MCF 10A (cell line): Measurements from ENCODE around the gene CLNK. TPM values are rescaled to one million over a fixed set of nuclear protein-coding genes. Genes with fewer than 3 reads are reported as not detected.

Source experiments
- BruUV-seq: library from RNA; stranded (reverse); fragments of 400-500 nt; replicated peaks from 2 replicates; lab custom pipeline; 2021; lab: Mats Ljungman, UMichigan
- CTCF ChIA-PET: fragments of 300-600 bp; sonication (Branson Sonifier 250); formaldehyde crosslinking; extraction: SDS; loops from one replicate; lab custom pipeline; 2021; ENCODE audit warnings: antibody characterized with exemption, inconsistent platforms; lab: Yijun Ruan, JAX
- POLR2A ChIA-PET: fragments of 300-600, 350-650 bp; sonication (Branson Sonifier 250); formaldehyde crosslinking; extraction: SDS; loops from one replicate; lab custom pipeline; 2020; ENCODE audit warnings: antibody characterized with exemption, inconsistent platforms; lab: Yijun Ruan, JAX
- DNase-seq: peaks from one replicate; pipeline ENCODE4 v3.0.0-alpha.2; 2018; ENCODE audit not compliant: unreplicated experiment
- H3K27ac Mint-ChIP-seq: one replicate; pipeline ENCODE4 v1.8.0; 2022; ENCODE audit warnings: mild to moderate bottlenecking, low read depth, mixed read lengths; ENCODE audit not compliant: unreplicated experiment
- H3K27me3 Mint-ChIP-seq: one replicate; pipeline ENCODE4 v1.8.0; 2022; ENCODE audit warnings: mixed read lengths; ENCODE audit not compliant: insufficient read depth, unreplicated experiment
- H3K36me3 Mint-ChIP-seq: one replicate; pipeline ENCODE4 v1.8.0; 2022; ENCODE audit warnings: mild to moderate bottlenecking, moderate library complexity, mixed read lengths; ENCODE audit not compliant: insufficient read depth, unreplicated experiment
- H3K4me1 Mint-ChIP-seq: one replicate; pipeline ENCODE4 v1.8.0; 2022; ENCODE audit warnings: mixed read lengths; ENCODE audit not compliant: insufficient read depth, unreplicated experiment
- H3K4me3 Mint-ChIP-seq: one replicate; pipeline ENCODE4 v1.8.0; 2022; ENCODE audit warnings: mild to moderate bottlenecking, moderate library complexity, mixed read lengths; ENCODE audit not compliant: unreplicated experiment
- H3K9me3 Mint-ChIP-seq: one replicate; pipeline ENCODE4 v1.8.0; 2022; ENCODE audit warnings: mixed read lengths; ENCODE audit not compliant: unreplicated experiment
- intact Hi-C: fragments of 100-400 bp; cut with micrococcal nuclease; formaldehyde crosslinking; loops from 2 replicates; pipeline ENCODE4 v1.14.1; 2022
- total RNA-seq: library from RNA; stranded (reverse); gene quantifications from 2 replicates; pipeline ENCODE4 v1.2.3, GENCODE V29; 2022
- TF ChIP-seq, protein P1 (sequence below): fragments of 200-600 bp; IDR thresholded peaks from one replicate; pipeline ENCODE4 v1.8.0; 2022; ENCODE audit warnings: antibody characterized with exemption, mild to moderate bottlenecking; ENCODE audit not compliant: unreplicated experiment

CLNK gene
- total RNA-seq, 1 experiment from 2014 or later: not detected

- peaks cover 13% of the 10 kb centered on the region for H3K4me1 Mint-ChIP-seq
- intact Hi-C loops: no loop called here
- DNase-seq: no peak
- no peak overlapping the region for H3K4me3 Mint-ChIP-seq
- no peak overlapping the region for H3K27ac Mint-ChIP-seq
- CTCF ChIA-PET: no interaction called here
- H3K9me3 Mint-ChIP-seq: no peaks in the 10 kb centered on the region
- H3K36me3 Mint-ChIP-seq: no peaks in the 10 kb centered on the region
- TF ChIP-seq, protein P1, sequence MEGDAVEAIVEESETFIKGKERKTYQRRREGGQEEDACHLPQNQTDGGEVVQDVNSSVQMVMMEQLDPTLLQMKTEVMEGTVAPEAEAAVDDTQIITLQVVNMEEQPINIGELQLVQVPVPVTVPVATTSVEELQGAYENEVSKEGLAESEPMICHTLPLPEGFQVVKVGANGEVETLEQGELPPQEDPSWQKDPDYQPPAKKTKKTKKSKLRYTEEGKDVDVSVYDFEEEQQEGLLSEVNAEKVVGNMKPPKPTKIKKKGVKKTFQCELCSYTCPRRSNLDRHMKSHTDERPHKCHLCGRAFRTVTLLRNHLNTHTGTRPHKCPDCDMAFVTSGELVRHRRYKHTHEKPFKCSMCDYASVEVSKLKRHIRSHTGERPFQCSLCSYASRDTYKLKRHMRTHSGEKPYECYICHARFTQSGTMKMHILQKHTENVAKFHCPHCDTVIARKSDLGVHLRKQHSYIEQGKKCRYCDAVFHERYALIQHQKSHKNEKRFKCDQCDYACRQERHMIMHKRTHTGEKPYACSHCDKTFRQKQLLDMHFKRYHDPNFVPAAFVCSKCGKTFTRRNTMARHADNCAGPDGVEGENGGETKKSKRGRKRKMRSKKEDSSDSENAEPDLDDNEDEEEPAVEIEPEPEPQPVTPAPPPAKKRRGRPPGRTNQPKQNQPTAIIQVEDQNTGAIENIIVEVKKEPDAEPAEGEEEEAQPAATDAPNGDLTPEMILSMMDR: no peak
- POLR2A ChIA-PET: no interaction called here
- no TSS peak for BruUV-seq
- no peaks in the 10 kb centered on the region for H3K27me3 Mint-ChIP-seq
Observed at GRCh38 chr4:10534820-10535219, 149.7 kb downstream of the CLNK start.

DNA sequence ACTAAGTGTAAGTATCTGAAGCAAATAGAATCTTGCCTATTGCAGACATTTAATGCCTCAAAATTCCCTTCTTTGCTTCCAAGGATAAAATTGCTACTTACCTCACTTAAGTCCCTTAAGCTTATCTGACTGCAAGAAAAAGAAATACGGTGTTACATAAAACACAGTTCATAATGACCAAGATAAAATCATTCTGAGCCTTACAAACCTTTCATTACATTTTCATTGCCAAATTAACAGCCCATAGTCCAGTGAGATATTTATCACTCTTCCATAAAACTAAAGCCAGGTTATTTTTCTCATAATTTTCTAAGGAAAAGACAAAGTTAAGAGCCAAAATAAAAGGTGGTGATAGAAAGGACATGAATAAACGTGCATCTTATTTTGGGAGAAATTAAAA, 152.4 kb downstream of the CLNK start:
- Mint-ChIP-seq H3K27ac (no peak overlapping the region), H3K4me3 (no peak overlapping the region), H3K4me1 (peaks cover 25% of the 10 kb centered on the region), H3K36me3 (no peaks in the 10 kb centered on the region), H3K27me3 (no peaks in the 10 kb centered on the region), H3K9me3 (no peaks in the 10 kb centered on the region)
- ChIA-PET POLR2A (no interaction called here), CTCF (interaction anchor here (1.4 kb wide), 1 partner anchor 17 kb away, joined by 4 read pairs; no protein-coding TSS in a partner anchor)
- TF ChIP-seq, protein P1: no peak
- BruUV-seq: no TSS peak
- intact Hi-C loops: no loop called here
- no peak for DNase-seq

DNA sequence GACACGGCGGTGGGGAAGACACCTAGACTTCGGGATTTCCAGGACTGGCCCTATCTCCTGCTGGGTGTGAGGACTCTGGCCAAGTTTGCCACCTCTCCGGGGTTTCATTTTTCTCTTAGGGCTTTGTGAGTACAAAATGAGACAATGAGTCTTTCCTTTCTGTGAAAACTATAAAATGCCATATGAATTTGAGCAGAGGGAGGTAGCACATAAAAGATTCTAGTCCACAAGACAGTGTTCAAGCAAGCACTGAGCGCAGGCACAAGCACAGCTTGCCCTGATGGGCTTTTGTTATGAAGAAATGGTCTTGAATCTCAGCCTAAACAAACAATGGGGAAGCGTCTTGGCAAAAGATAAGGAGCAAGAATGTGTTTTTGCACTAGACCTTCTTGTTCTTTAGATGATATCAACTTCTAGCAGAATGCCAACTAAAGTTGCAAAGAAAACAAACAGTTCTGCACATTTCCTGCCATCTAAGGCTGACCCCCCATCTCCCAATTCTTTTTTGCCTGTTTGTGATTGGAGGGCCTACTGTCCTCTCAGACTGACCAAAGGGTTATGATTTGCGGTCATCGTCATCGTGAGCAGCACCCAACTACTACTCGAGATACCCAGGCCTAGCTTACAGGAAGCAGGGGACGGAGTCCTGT, 154.3 kb downstream of the CLNK start:
- H3K4me1 Mint-ChIP-seq: peaks cover 31% of the 10 kb centered on the region
- no peaks in the 10 kb centered on the region for H3K27me3 Mint-ChIP-seq
- peak overlapping the region; percentile 54 for H3K4me3 Mint-ChIP-seq
- POLR2A ChIA-PET: interaction anchor here (1.3 kb wide), 1 partner anchor 293 kb away, joined by 3 read pairs; no protein-coding TSS in a partner anchor
- H3K36me3 Mint-ChIP-seq: no peaks in the 10 kb centered on the region
- no TSS peak for BruUV-seq
- peak overlapping the region; percentile 36 for H3K27ac Mint-ChIP-seq
- TF ChIP-seq, protein P1: no peak
- CTCF ChIA-PET: interaction anchor here (0.6 to 1.4 kb wide), 2 partner anchors 19 to 73 kb away, joined by 3 read pairs; partner anchors contain the start of gene ZNF518B
- no peaks in the 10 kb centered on the region for H3K9me3 Mint-ChIP-seq
- DNase-seq: peak; percentile 81
- intact Hi-C loops: no loop called here

DNA sequence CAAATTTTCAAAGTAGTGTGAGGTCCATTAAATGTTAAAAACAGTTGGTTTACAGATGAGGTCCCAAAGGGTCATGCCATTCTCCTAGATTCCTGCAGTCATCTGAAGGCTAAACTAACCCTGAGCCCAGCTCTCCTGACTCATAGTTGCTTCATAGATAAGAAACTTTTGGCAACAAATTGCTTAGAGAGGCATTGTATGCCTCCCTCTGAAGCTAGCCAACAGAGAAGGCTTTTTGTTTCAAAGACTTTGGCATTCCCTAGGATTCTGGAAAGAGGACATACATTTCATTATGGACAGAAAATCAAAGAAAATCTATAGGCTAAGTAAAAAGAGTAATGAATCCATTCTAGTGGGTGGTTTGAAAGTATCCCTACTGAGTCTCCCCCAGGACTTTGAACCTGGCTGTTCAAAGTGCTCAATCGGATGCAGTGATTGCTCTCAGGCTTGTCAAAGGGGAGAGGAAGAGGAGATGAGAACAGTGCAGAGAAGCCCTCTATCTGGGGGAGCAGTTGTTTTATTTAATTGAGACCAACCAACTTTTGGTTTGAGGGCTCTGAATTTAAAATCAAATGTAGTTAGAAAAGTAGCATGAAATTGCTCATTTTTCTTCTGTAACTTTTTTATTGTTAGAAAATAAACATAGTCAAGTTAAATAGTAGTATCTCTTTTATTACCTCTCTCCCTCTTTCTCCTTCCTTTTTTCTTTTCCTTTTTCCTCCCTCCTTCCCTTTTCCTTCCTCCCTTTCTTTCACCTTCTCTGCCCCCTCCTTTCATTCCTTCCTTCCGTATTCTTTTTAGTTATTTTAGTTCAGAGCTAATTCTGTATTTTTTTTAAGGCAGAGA, 155.1 kb downstream of the CLNK start:
- CTCF ChIA-PET: interaction anchor here (0.6 to 0.7 kb wide), 2 partner anchors 8 to 72 kb away, joined by 3 to 4 read pairs; partner anchors contain the start of gene ZNF518B
- POLR2A ChIA-PET: interaction anchor here (1.3 kb wide), 1 partner anchor 293 kb away, joined by 3 read pairs; no protein-coding TSS in a partner anchor
- H3K4me1 Mint-ChIP-seq: peaks cover 31% of the 10 kb centered on the region
- H3K27me3 Mint-ChIP-seq: no peaks in the 10 kb centered on the region
- H3K4me3 Mint-ChIP-seq: peak overlapping the region; percentile 54
- intact Hi-C loops: no loop called here
- DNase-seq: peak; percentile 70
- BruUV-seq: no TSS peak
- H3K27ac Mint-ChIP-seq: peak overlapping the region; percentile 36
- no peaks in the 10 kb centered on the region for H3K36me3 Mint-ChIP-seq
- H3K9me3 Mint-ChIP-seq: peaks cover 4% of the 10 kb centered on the region
- TF ChIP-seq, protein P1: no peak
